ENCODE data around the gene ADAMTS16. TPM values are rescaled to one million over a fixed set of nuclear protein-coding genes. Genes with fewer than 3 reads are reported as not detected.

Gene ADAMTS16
- total RNA-seq, 1 donor from 2014 or later: not detected

DNA sequence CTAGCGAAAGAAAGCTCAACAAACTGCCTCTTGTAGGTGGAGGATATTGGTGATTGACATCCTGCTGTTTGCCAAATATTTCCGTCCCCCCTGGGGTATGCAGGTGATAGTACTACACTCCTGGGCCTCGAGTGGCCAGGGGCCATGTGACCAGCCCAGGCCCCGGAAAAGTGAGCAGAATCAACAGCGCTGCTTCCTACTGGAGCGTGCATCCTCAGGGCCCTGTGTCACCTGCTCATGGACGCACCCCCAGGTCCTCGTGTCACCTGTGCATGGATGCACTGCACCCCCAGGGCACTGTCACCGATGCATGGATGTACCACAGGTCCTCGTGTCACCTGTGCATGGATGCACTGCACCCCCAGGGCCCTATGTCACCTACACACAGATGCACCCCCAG, 43.8 kb downstream of the ADAMTS16 start:
- intact Hi-C loops (cut with micrococcal nuclease): no loop called here

DNA sequence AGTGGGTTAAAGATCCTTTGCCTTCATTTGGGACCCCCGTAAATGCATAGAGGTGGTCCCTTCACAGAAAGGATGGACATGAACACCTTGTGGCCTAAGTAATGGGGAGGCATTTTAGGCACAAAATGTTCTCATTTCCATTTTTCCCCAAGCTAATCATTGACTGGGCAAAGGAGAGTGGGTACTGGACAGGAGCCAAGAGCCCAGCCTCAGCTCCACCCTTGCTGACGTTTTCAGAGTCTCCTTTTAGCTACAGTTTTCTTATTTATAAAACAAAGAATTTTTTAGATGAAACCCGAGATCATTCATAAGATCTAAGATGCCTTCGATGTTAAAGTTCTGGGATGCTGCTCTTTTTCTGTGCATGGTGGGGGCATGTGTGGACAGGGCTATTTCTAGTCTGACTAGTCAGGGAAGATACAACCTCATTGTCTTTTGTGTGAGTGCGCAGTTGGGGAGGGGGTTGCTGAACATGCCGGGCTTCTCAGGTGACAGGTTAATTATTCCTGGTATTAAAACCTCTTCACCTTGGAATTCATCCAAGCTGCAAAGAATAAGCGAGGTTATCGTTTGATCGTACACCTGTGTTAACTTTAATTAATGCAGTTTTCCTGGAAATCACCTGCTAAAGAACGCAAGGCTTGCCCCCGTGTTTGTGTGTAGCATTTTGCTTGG, 48.4 kb downstream of the ADAMTS16 start:
- intact Hi-C loops (cut with micrococcal nuclease): no loop called here

DNA sequence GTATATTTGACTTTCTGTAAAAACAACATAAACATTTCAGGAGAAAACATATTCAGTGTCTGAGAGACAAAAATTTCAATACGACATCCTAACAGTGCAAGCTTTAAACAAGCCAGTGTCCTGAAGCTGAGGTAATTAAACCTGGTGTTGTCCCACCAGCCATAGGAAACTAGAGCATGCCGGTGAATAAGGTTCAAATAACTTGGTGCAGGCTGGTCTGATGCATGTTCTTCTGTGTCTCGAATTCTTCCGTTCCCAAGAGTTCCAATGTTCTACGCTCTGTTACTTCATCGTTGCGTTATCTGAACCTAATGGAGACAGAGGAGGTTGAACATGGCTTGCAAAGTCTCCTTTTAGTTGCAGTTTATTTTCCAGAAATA, 48.9 kb downstream of the ADAMTS16 start:
- intact Hi-C loops (cut with micrococcal nuclease): no loop called here

DNA sequence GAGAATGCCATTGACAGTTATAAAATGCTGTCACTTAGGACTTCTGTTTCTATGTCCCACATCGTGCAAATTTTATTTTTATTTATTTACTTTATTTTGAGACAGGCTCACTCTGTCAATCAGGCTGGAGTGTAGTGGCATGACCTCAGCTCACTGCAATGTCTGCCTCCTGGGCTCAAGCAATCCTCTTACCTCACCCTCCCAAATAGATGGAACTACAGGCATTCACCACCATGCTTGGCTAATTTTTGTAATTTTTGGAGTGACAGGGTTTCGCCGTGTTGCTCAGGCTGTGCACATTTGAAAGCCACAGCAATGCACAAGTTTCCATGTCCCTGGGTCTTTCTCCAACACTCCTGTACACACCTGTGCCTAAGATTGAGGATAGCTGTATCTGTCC, 51.8 kb downstream of the ADAMTS16 start:
- intact Hi-C loops (cut with micrococcal nuclease): no loop called here

DNA sequence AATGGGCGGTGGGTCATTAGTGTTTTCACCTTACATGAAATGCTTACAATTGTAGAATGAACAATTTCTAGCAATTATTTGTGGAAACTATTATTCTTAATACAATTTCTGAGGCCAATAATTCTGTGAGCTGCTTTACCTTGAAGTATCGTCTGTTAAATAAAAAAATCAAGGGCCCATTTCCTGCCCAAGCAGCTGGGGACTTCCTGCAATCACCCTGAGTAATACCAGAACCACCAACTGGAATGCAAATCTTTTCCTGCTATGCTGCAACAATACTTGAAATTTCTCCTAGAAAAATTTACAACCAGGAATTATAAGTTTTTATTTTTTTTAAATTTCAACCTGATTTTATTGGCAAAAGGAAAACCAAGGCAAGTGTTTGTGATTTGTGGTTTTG, 52.6 kb downstream of the ADAMTS16 start:
- intact Hi-C loops (cut with micrococcal nuclease): no loop called here

DNA sequence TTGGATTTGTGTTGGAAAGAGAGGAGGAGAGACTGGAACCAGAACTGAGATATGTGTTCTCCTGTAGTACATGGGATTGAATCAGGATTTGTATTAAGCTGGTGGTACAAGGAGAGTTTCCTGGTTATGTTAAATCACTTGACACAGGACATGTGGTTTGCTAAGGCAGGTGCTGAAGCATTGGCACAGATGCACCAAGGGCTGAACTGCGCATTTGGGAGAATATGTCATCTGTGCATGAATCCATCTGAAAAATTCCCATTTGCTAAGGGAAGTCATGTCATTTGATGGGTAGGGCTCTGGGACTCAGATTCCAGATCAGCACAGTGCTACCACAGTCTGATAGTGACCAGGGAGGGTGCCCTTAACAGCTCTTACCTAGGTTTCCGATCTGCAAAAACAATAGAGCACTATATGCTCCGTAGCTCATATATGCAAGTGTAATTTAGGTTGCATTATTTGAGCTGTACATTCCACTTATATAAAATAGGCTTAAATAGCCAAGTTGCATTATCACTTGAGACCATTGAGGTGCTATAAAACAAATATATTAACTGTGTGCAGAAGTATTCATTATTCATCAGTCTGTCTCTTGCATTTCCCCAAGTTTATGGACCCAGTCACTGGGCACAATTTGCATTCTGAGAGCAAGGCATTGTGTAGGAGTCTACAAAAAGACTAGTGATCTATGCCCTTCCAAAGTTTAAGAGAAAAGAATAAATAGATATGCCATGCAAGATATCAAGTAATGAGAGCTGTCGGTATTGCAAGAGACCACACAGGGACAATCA, 55.2 kb downstream of the ADAMTS16 start:
- intact Hi-C loops (cut with micrococcal nuclease): no loop called here

DNA sequence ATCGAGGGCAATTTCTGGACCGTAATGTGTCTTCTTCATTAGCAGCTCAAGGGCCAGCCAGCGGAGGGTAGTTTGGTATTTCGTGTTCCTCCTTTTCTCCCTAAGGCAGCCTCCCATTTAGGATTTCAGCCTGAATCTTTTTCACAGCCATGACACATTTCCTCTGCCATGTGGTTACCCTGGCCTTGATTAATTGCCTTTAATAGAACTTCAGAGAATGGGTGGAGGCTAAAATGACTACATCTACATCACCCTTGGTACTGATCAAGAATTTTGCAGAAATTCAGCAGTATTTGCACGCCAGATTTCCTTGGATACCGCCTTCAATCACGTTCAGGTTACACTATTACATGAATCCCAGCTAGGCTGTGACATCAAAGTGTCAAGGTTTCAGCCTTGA, 58.0 kb downstream of the ADAMTS16 start:
- intact Hi-C loops (cut with micrococcal nuclease): no loop called here

DNA sequence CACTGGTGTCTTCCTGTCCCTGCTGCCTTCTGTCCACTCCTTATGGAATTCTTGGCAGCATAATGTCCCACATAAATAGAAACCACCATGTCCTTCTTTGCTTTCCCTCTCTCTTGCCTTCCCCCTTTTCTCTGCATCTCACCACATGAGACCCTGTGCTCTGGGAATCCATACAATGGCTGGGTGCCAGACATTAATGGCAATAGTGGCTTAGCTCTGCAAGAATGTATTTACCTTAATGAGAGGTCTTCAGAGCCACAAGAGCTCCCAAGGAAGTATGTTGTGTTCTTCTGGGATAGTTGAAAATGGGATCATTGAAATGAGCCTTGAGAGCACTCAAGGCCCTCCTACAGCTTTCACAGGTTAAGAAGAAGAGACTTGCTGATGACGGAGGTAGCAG, 58.7 kb downstream of the ADAMTS16 start:
- intact Hi-C loops (cut with micrococcal nuclease): no loop called here

DNA sequence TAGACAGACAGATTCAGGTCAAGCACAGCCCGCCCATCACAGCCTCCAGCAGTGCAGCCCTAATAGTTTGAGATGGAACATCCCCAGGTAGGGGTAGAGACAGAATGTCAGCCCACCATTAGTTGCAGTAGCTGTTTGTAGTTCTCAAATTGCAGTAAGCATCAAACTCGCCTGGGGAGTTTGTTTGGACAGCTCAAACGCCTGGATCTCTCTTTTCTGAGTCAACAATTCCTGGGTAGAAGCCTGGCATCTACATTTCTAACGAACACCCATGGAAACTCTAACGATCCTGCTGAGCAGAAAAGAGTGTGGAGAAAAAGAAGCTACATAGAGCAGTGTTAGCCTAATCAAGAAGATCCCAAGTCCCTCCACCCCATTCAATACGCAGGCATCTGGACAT, 59.4 kb downstream of the ADAMTS16 start:
- intact Hi-C loops (cut with micrococcal nuclease): no loop called here

DNA sequence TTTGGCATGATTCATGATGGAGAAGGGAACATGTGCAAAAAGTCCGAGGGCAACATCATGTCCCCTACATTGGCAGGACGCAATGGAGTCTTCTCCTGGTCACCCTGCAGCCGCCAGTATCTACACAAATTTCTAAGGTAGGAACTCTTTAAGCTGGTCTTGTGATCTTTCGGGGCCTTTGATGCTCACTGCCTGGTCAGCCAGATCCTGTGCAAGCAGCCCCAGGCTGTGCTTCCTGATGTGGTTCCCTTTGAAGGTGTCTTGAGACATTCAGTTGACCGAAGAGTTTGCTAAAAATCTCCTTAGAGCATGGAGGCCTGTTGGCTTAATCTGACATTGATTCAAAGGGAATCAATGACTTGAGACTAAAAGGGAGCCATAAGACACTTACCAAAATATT, 60.0 kb downstream of the ADAMTS16 start:
- intact Hi-C loops (cut with micrococcal nuclease): no loop called here

DNA sequence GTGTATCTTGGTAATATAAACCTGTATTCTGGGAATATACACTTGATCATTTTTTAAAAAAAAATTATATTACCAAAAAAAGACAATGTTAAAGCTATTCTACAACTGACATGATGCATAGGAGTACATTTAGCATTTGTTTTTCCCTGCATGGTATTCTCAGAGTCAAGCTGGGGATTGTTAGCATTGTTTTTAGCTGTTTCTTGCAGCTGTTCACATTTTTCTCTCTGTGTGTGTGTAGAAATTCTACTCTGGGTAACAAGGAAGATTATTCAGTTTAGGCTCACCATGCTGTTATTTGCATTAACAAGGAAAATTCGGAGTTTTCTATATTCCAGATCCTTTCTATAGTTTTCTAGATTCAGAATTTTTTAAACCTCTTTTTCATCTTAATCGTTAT, 62.2 kb downstream of the ADAMTS16 start:
- intact Hi-C loops (cut with micrococcal nuclease): no loop called here

DNA sequence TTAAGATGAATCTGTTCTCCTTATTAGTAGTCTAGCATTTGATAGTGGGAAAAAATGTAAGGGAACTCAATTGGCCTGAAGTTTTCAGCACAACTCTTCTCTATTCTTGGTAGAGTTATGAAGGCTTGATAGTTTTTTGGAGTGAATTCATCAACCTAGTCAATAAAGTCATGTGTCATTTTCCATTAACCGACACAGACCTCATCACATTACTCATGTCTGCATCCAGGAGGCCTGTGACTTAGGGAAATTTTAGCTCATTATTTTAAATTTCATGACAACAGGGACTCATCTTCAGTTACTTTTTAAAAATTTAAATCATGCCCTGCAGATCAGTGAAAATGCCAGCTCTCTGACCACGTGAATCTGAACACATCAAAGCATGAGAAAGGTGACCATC, 63.3 kb downstream of the ADAMTS16 start:
- intact Hi-C loops (cut with micrococcal nuclease): no loop called here

DNA sequence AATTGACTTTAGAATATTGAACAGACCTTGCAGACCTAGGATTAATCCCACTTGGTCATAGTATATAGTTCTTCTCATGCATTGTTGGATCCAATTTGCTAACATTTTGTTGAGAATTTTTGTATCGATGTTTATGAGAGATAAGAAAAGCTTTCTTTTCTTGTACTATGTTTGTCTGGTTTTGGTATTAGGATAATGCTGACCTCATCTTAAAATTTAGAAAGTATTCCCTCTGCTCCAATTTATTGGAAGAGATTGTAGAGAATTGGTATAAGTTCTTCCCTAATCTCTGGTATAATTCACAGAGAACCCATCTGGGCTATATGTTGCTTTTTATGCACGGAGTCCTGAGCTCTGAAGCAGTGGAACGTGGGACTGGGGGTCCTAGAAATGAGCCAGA, 67.7 kb downstream of the ADAMTS16 start:
- intact Hi-C loops (cut with micrococcal nuclease): no loop called here

DNA sequence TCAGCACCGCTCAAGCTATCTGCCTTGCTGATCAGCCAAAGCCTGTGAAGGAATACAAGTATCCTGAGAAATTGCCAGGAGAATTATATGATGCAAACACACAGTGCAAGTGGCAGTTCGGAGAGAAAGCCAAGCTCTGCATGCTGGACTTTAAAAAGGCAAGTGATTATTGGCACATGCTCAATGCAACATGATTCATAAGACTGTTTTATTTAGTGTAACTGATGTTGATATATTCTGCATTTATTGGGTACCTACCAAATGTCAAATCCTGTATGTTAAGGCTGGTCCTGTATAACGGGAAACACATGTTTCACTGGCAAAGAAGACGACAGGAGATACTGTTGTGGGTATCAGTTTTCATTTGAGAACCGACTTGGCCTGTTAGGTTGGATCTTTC, 69.0 kb downstream of the ADAMTS16 start:
- intact Hi-C loops (cut with micrococcal nuclease): no loop called here

DNA sequence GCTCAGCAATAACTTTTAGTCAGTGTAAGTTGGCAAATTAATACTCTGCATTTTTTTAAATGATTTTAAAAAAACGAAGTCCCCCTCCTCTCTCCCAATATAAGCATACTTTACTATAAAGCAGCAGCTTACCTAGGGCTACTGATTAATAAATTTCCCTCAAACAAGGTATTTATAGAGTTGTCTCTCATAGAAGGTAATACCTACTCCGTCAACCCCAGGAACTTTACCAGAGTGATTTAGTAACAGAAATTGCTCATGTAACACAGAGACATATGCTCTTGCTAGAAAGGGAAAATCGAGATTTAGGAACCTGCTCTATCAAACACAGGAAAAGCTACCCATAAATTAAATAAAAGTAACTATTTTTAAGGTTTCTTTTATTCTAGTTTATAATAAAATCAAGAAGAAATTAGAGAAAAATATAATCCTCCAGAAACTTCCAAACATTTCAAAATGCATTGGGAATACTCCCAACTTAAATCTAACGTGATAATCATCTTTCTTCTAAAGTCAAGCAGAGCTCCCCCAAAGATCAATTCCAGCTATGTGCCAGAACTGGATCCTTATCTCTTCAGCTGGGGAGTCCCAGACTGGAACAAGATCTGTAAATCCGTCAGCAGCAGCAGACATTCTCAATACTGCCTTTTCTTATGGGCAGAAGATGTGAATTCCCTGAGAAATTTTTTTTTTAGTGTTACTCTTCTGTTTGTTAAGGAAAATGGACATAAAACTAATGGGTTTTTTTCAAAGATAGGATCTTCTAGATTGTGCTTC, 69.6 kb downstream of the ADAMTS16 start:
- intact Hi-C loops (cut with micrococcal nuclease): no loop called here

DNA sequence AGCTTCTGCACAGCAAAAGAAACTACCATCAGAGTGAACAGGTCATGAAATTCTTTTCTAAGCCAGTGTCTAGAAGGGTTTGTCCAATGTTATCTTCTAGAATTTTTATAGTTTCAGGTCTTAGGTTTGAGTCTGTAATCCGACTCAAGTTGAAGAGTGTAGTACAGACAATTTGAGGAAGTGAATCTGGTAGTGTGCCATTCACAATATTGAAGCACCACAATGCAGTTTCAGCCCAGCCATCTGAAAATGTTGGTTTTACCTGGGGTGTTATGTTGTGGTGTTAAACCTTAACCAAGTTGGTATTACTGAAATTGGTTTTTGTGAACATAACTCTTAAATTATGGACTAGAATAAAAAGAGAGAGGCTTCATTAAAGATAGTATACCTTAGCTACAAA, 77.2 kb downstream of the ADAMTS16 start:
- intact Hi-C loops (cut with micrococcal nuclease): no loop called here

DNA sequence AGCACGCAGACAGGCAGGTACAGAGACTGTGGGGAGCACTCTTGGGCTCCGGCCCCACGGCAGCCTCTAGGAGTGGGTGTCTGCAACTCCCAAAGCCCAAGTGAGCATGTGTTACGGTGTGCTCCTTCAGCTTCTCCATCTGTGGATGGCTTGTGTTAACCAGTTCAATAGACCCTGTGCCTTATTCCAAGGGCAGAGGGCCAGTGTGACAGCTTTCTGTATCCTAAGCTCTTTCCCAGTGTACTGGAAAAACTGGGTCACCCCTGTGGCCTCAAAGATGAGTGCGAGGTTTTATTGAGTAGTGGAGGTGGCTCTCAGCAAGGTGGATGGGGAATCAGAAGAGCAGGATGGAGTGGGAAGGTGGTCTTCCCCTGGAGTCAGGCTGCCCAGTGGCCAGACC, 78.3 kb downstream of the ADAMTS16 start:
- intact Hi-C loops (cut with micrococcal nuclease): no loop called here

DNA sequence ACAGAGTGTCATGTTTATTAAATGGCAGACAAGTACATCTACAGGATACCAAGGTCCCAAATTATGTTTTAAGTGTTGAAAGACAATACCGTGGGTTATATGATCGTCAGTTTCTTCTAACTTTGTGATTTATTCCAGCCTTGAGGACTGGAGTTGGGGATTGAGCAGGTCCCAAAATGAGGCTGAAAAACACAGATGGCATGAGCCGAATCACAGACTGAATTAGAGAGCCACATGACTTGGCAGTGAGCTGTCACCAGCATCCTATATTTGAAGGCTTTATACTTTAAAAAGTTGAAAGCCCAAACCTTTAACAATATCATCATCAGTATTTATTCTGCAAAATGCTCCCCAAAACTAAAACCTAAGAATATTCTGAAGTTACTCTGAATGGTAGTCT, 79.4 kb downstream of the ADAMTS16 start:
- intact Hi-C loops (cut with micrococcal nuclease): no loop called here

DNA sequence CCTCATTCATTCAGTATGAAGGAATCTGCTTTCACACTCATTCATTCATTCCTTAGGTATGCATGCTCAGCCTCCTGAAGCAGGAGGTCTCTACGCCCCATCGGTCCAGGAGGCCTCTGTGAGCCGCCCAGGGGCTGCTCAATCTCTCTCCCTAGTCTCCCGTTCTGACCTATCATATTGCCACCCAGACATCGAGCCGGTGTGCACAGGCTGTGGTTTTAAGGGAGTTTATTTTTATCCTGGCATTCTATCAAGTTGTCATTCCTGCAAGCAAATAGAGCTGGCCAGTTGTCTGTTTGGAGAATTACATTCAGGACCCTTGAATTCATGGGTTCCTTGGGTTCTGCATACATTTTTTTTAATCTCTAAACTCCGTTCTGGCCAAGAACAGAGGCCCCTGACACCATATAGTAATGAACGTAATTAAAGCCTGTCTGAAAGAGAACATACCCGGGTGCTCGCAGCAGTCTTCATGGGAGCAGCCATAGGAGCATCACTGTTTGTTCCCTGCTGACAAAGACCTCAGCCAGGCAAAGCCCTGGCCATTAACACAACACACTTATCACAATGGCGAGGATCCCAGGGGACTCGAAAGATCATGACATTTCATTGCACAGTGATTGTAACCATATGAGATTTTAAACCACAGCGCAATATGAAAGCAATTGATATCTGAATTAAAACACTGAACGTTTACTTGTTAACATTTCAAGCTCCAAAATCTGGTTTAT, 80.9 kb downstream of the ADAMTS16 start:
- intact Hi-C loops (cut with micrococcal nuclease): no loop called here

DNA sequence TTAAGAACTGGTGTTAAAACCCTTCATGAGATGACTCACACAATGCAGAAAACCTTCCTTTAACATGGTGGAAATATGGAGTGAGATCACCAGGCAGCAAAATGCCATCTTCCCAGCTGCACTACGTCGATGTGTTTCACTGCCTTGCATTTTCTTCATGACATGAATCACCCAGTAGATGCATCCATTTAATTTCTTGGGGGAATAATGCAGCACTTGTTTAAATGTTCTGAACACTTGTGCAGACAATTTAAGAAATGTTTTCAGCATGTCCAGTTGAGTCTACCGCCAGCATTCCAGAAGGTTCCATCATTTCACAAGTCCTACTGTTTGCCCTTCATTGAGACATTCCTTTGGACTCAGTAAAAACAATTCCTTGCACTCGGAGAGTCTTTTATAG, 81.6 kb downstream of the ADAMTS16 start:
- intact Hi-C loops (cut with micrococcal nuclease): no loop called here

DNA sequence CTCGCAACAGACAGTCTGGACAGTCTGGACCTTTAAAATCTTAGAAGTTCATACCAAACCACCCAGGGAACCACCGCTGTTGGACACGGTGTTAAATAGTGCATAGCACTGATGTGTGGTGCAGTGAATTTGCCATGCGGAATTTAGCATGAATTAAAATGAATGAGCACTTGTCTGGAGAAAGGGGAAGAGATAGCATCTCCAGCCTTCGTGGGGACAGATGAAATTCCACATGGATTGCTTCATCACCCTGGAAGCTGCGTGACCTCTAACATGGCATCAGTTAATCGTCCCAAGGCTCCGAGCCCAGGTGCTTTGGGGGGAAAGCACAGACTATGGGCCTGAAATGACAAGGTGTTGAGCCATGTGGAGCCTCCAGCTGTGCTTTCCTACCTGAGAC, 91.4 kb downstream of the ADAMTS16 start:
- intact Hi-C loops (cut with micrococcal nuclease): no loop called here

DNA sequence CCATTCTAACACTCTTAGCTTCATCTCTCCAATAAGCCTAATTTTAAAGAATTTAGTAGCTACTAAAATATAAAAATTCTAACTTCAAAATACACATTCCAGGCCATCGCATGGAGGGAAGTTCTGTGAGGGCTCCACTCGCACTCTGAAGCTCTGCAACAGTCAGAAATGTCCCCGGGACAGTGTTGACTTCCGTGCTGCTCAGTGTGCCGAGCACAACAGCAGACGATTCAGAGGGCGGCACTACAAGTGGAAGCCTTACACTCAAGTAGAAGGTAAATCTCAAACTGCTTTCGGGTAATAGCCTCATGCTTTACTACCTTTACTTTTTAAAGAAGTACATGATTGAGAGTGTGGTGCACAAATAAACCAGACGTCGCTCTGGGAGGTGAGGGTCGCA, 94.8 kb downstream of the ADAMTS16 start:
- intact Hi-C loops (cut with micrococcal nuclease): no loop called here

Measured in T-helper 2 cell treated with Interferon-gamma antibody and Interleukin-4, amounts not matched to agents 100 ng/mL and 5 ng/mL, for 36 hours (primary cell).